SU-DHL-6 (cell line): Measurements from ENCODE around the gene OR6J1.

ENCODE experiments used
- H2AFZ ChIP-seq: fragments of 200-600 bp; sonication (generic); 2 replicates; pipeline ENCODE4 v1.6.1; 2014; ENCODE audit warnings: low read depth, mild to moderate bottlenecking, moderate library complexity, mixed read lengths, antibody characterized with exemption, low read length; ENCODE audit not compliant: severe bottlenecking
- H3F3A ChIP-seq: fragments of 200-600 bp; shearing (Covaris generic); 2 replicates; pipeline ENCODE4 v1.6.0; 2016; ENCODE audit warnings: antibody characterized with exemption, mild to moderate bottlenecking; ENCODE audit not compliant: insufficient read depth
- H3K27ac ChIP-seq: fragments of 200-600 bp; sonication (generic); 2 replicates; pipeline ENCODE4 v1.5.1; 2016; ENCODE audit warnings: low read depth, mild to moderate bottlenecking, low read length, moderate library complexity, mixed read lengths
- H3K27me3 ChIP-seq: fragments of 200-600 bp; sonication (generic), shearing (Covaris generic); 2 replicates; pipeline ENCODE4 v1.6.0; 2014; ENCODE audit warnings: mild to moderate bottlenecking, low read length
- H3K36me3 ChIP-seq: fragments of 200-600 bp; sonication (generic); 2 replicates; pipeline ENCODE4 v1.6.1; 2014; ENCODE audit warnings: mild to moderate bottlenecking, low read length, mixed read lengths
- H3K4me2 ChIP-seq: fragments of 300-600, 200-600 bp; shearing (Covaris generic), sonication (generic); 2 replicates; pipeline ENCODE4 v1.6.0; 2014; ENCODE audit warnings: low read length, low read depth, mild to moderate bottlenecking; ENCODE audit not compliant: poor library complexity, severe bottlenecking
- H3K4me3 ChIP-seq: fragments of 200-600 bp; sonication (generic); 2 replicates; pipeline ENCODE4 v1.5.1; 2014; ENCODE audit warnings: antibody characterized with exemption, low read length, mild to moderate bottlenecking, mixed read lengths; ENCODE audit not compliant: insufficient read depth, poor library complexity, severe bottlenecking
- H3K79me2 ChIP-seq: fragments of 200-600 bp; sonication (generic); 2 replicates; pipeline ENCODE4 v1.6.1; 2014; ENCODE audit warnings: mild to moderate bottlenecking, low read length, moderate library complexity; ENCODE audit not compliant: insufficient read depth
- H3K9ac ChIP-seq: fragments of 200-600 bp; sonication (generic); 2 replicates; pipeline ENCODE4 v1.7.0; 2014; ENCODE audit warnings: mild to moderate bottlenecking, low read length
- H3K9me2 ChIP-seq: fragments of 200-600 bp; sonication (generic); replicated peaks from 2 replicates; pipeline ENCODE4 v1.6.1; 2014; ENCODE audit warnings: low read length; ENCODE audit not compliant: insufficient read depth
- H3K9me3 ChIP-seq: fragments of 200-600 bp; sonication (generic); 2 replicates; pipeline ENCODE4 v1.6.1; 2014; ENCODE audit warnings: low read length, mixed read lengths; ENCODE audit not compliant: insufficient read depth
- H4K20me1 ChIP-seq: fragments of 200-600 bp; sonication (generic); 2 replicates; pipeline ENCODE4 v1.6.1; 2014; ENCODE audit warnings: low read depth, mild to moderate bottlenecking, antibody characterized with exemption, low read length, moderate library complexity, mixed read lengths
- CTCF ChIP-seq: fragments of 200-600 bp; sonication (generic); IDR thresholded peaks from one replicate; pipeline ENCODE4 v1.5.1; 2017; ENCODE audit warnings: antibody characterized with exemption, mild to moderate bottlenecking, low read length, moderate library complexity; ENCODE audit not compliant: insufficient read depth, poor library complexity, severe bottlenecking
- EZH2phosphoT487 ChIP-seq: fragments of 200-600 bp; sonication (generic), shearing (Covaris generic); conservative IDR thresholded peaks from 2 replicates; pipeline ENCODE4 v1.6.1; 2018; ENCODE audit warnings: mild to moderate bottlenecking, antibody characterized with exemption, low read length, moderate library complexity, mixed read lengths

The OR6J1 gene

GRCh38 chr14:22671622-22672021 lies 27.5 kb upstream of the OR6J1 start:
- no peak overlapping the region for H3K27ac ChIP-seq
- H3K9ac ChIP-seq, result no peak overlapping the region
- no peaks in the 10 kb centered on the region for H3K36me3 ChIP-seq
- no peak for TF ChIP-seq CTCF
- no peak for TF ChIP-seq EZH2phosphoT487
- H3K4me3 ChIP-seq, result no peak overlapping the region
- H3K27me3 ChIP-seq, result no peaks in the 10 kb centered on the region
- H4K20me1 ChIP-seq, result no peaks in the 10 kb centered on the region
- H3K4me2 ChIP-seq, result no peak overlapping the region
- H3K79me2 ChIP-seq, result no peaks in the 10 kb centered on the region
- H3K9me3 ChIP-seq, result no peaks in the 10 kb centered on the region
- H3F3A ChIP-seq, result no peaks in the 10 kb centered on the region
- H3K9me2 ChIP-seq, result no peaks in the 10 kb centered on the region
- H2AFZ ChIP-seq, result no peak overlapping the region

GRCh38 chr14:22668863-22669262 lies 24.7 kb upstream of the OR6J1 start:
- Histone ChIP-seq H3F3A (no peaks in the 10 kb centered on the region), H3K36me3 (no peaks in the 10 kb centered on the region), H3K9me3 (no peaks in the 10 kb centered on the region), H3K27me3 (no peaks in the 10 kb centered on the region), H3K9me2 (no peaks in the 10 kb centered on the region), H3K4me3 (no peak overlapping the region), H3K79me2 (no peaks in the 10 kb centered on the region), H3K4me2 (no peak overlapping the region), H2AFZ (no peak overlapping the region), H3K9ac (no peak overlapping the region), H3K27ac (no peak overlapping the region), H4K20me1 (no peaks in the 10 kb centered on the region)
- TF ChIP-seq CTCF, result no peak

DNA sequence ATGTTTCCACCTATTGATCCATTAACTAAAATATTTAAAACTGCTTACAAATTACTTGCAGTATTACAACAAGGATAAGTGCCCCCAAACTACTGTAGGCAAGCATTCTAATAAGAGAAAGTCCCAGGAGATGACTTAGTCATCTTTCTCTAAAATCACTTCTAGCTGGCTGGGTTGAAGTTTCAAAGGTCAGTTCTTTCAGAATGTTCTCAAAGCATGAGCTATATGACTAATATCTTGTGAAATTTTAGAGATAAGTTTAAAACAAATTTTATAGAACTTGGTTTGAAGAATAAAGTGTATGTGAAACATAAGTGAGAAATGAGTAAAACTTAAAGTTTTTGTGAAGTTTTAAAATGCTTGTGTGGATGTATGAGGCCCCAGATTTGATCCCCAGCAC lies 24.3 kb upstream of the OR6J1 start:
- H4K20me1 ChIP-seq, result no peaks in the 10 kb centered on the region
- H3K9me3 ChIP-seq, result no peaks in the 10 kb centered on the region
- H3K27ac ChIP-seq, result no peak overlapping the region
- H3K9ac ChIP-seq, result no peak overlapping the region
- H2AFZ ChIP-seq, result no peak overlapping the region
- no peak for TF ChIP-seq EZH2phosphoT487
- TF ChIP-seq CTCF, result no peak
- no peak overlapping the region for H3K4me3 ChIP-seq
- no peaks in the 10 kb centered on the region for H3F3A ChIP-seq
- H3K79me2 ChIP-seq, result no peaks in the 10 kb centered on the region
- no peaks in the 10 kb centered on the region for H3K36me3 ChIP-seq
- no peak overlapping the region for H3K4me2 ChIP-seq
- no peaks in the 10 kb centered on the region for H3K9me2 ChIP-seq
- H3K27me3 ChIP-seq, result no peaks in the 10 kb centered on the region

GRCh38 chr14:22667881-22668280 lies 23.7 kb upstream of the OR6J1 start:
- H2AFZ ChIP-seq, result no peak overlapping the region
- no peak overlapping the region for H3K27ac ChIP-seq
- no peak overlapping the region for H3K9ac ChIP-seq
- no peaks in the 10 kb centered on the region for H3K79me2 ChIP-seq
- H3K9me3 ChIP-seq, result no peaks in the 10 kb centered on the region
- H4K20me1 ChIP-seq, result no peaks in the 10 kb centered on the region
- no peak overlapping the region for H3K4me3 ChIP-seq
- H3K9me2 ChIP-seq, result no peaks in the 10 kb centered on the region
- H3K36me3 ChIP-seq, result no peaks in the 10 kb centered on the region
- no peak overlapping the region for H3K4me2 ChIP-seq
- no peaks in the 10 kb centered on the region for H3F3A ChIP-seq
- TF ChIP-seq EZH2phosphoT487 (no peak), CTCF (no peak)
- no peaks in the 10 kb centered on the region for H3K27me3 ChIP-seq
